ENCODE measurements around the gene BRF1.
"Not testable (repeated sequence)": the region's sequence is repeated elsewhere in the genome, so short reads cannot be mapped to it uniquely, and the experiment has no call there.

The BRF1 gene

GRCh38 chr14:105282098-105282725 is 18.6 kb downstream of the BRF1 start:
- no peak overlapping the region for H3K27ac Mint-ChIP-seq
- no peak overlapping the region for H3K4me3 Mint-ChIP-seq
- H3K36me3 Mint-ChIP-seq (ENCODE audit: low read depth): peaks cover 77% of the 10 kb centered on the region

GRCh38 chr14:105281371-105282097 is 19.3 kb downstream of the BRF1 start:
- no peak overlapping the region for H3K4me3 Mint-ChIP-seq
- H3K9me3 Mint-ChIP-seq: no peaks in the 10 kb centered on the region
- intact Hi-C loops (cut with micrococcal nuclease): no loop called here

More at GRCh38 chr14:105282098-105282725, 18.6 kb downstream of the BRF1 start:
- Mint-ChIP-seq H3K9me3 (no peaks in the 10 kb centered on the region), H3K27me3 (no peaks in the 10 kb centered on the region), H3K4me1 (ENCODE audit: low read depth) (peaks cover 36% of the 10 kb centered on the region)
- intact Hi-C loops (cut with micrococcal nuclease): no loop called here

GRCh38 chr14:105280525-105280924 is 20.3 kb downstream of the BRF1 start:
- peaks cover 20% of the 10 kb centered on the region for H3K4me1 Mint-ChIP-seq (ENCODE audit: low read depth)
- peaks cover 62% of the 10 kb centered on the region for H3K36me3 Mint-ChIP-seq (ENCODE audit: low read depth)
- no peaks in the 10 kb centered on the region for H3K27me3 Mint-ChIP-seq
- H3K4me3 Mint-ChIP-seq: no peak overlapping the region
- intact Hi-C loops (cut with micrococcal nuclease): no loop called here
- H3K27ac Mint-ChIP-seq: no peak overlapping the region
- no peaks in the 10 kb centered on the region for H3K9me3 Mint-ChIP-seq

More at GRCh38 chr14:105281371-105282097, 19.3 kb downstream of the BRF1 start:
- Mint-ChIP-seq H3K36me3 (ENCODE audit: low read depth) (peaks cover 72% of the 10 kb centered on the region), H3K4me1 (ENCODE audit: low read depth) (peaks cover 29% of the 10 kb centered on the region), H3K27ac (no peak overlapping the region), H3K27me3 (no peaks in the 10 kb centered on the region)

GRCh38 chr14:105279642-105280361 is 21.0 kb downstream of the BRF1 start:
- Mint-ChIP-seq H3K36me3 (ENCODE audit: low read depth) (peaks cover 55% of the 10 kb centered on the region), H3K9me3 (no peaks in the 10 kb centered on the region), H3K27me3 (no peaks in the 10 kb centered on the region), H3K4me3 (no peak overlapping the region), H3K27ac (no peak overlapping the region), H3K4me1 (ENCODE audit: low read depth) (peaks cover 14% of the 10 kb centered on the region)
- intact Hi-C loops (cut with micrococcal nuclease): no loop called here

GRCh38 chr14:105277448-105277847 is 23.4 kb downstream of the BRF1 start:
- H3K36me3 Mint-ChIP-seq (ENCODE audit: low read depth): peaks cover 37% of the 10 kb centered on the region
- H3K4me3 Mint-ChIP-seq; H3K27me3 Mint-ChIP-seq; intact Hi-C loops (cut with micrococcal nuclease); H3K9me3 Mint-ChIP-seq; H3K4me1 Mint-ChIP-seq (ENCODE audit: low read depth); H3K27ac Mint-ChIP-seq: not testable (repeated sequence)

- Mint-ChIP-seq H3K36me3 (ENCODE audit: low read depth) (peaks cover 37% of the 10 kb centered on the region), H3K27ac (no peak overlapping the region), H3K27me3 (no peaks in the 10 kb centered on the region), H3K4me1 (ENCODE audit: low read depth) (no peaks in the 10 kb centered on the region), H3K4me3 (no peak overlapping the region), H3K9me3 (no peaks in the 10 kb centered on the region)
- intact Hi-C loops (cut with micrococcal nuclease): no loop called here
These were observed 25.4 kb downstream of the BRF1 start for GRCh38 chr14:105275267-105275946.

- Mint-ChIP-seq H3K27me3 (no peaks in the 10 kb centered on the region), H3K9me3 (no peaks in the 10 kb centered on the region), H3K4me3 (no peak overlapping the region), H3K4me1 (ENCODE audit: low read depth) (no peaks in the 10 kb centered on the region), H3K36me3 (ENCODE audit: low read depth) (peaks cover 34% of the 10 kb centered on the region), H3K27ac (no peak overlapping the region)
- intact Hi-C loops (cut with micrococcal nuclease): no loop called here
These were observed 26.2 kb downstream of the BRF1 start for GRCh38 chr14:105274637-105275036.

- intact Hi-C loops (cut with micrococcal nuclease): no loop called here
- peaks cover 42% of the 10 kb centered on the region for H3K36me3 Mint-ChIP-seq (ENCODE audit: low read depth)
- no peak overlapping the region for H3K4me3 Mint-ChIP-seq
- no peaks in the 10 kb centered on the region for H3K27me3 Mint-ChIP-seq
- H3K4me1 Mint-ChIP-seq (ENCODE audit: low read depth): no peaks in the 10 kb centered on the region
- H3K27ac Mint-ChIP-seq: no peak overlapping the region
- H3K9me3 Mint-ChIP-seq: no peaks in the 10 kb centered on the region
These were observed 27.7 kb downstream of the BRF1 start for GRCh38 chr14:105273062-105273461.

GRCh38 chr14:105272623-105273022 is 28.2 kb downstream of the BRF1 start:
- intact Hi-C loops (cut with micrococcal nuclease): no loop called here

GRCh38 chr14:105271224-105271890 is 29.4 kb downstream of the BRF1 start:
- Mint-ChIP-seq H3K9me3 (no peaks in the 10 kb centered on the region), H3K27ac (no peak overlapping the region), H3K36me3 (ENCODE audit: low read depth) (peaks cover 59% of the 10 kb centered on the region), H3K27me3 (no peaks in the 10 kb centered on the region), H3K4me1 (ENCODE audit: low read depth) (no peaks in the 10 kb centered on the region), H3K4me3 (no peak overlapping the region)
- intact Hi-C loops (cut with micrococcal nuclease): no loop called here

More at GRCh38 chr14:105272623-105273022, 28.2 kb downstream of the BRF1 start:
- no peak overlapping the region for H3K27ac Mint-ChIP-seq
- no peaks in the 10 kb centered on the region for H3K4me1 Mint-ChIP-seq (ENCODE audit: low read depth)
- H3K36me3 Mint-ChIP-seq (ENCODE audit: low read depth): peaks cover 46% of the 10 kb centered on the region
- H3K4me3 Mint-ChIP-seq: no peak overlapping the region
- no peaks in the 10 kb centered on the region for H3K9me3 Mint-ChIP-seq
- H3K27me3 Mint-ChIP-seq: no peaks in the 10 kb centered on the region

- intact Hi-C loops (cut with micrococcal nuclease): no loop called here
- Mint-ChIP-seq H3K27me3 (no peaks in the 10 kb centered on the region), H3K4me1 (ENCODE audit: low read depth) (no peaks in the 10 kb centered on the region), H3K36me3 (ENCODE audit: low read depth) (peaks cover 76% of the 10 kb centered on the region), H3K4me3 (no peak overlapping the region), H3K9me3 (no peaks in the 10 kb centered on the region), H3K27ac (no peak overlapping the region)
These were observed 31.4 kb downstream of the BRF1 start for GRCh38 chr14:105269405-105269804.

- no peaks in the 10 kb centered on the region for H3K27me3 Mint-ChIP-seq
- peaks cover 81% of the 10 kb centered on the region for H3K36me3 Mint-ChIP-seq (ENCODE audit: low read depth)
- no peak overlapping the region for H3K27ac Mint-ChIP-seq
- no peak overlapping the region for H3K4me3 Mint-ChIP-seq
- no peaks in the 10 kb centered on the region for H3K9me3 Mint-ChIP-seq
- intact Hi-C loops (cut with micrococcal nuclease): no loop called here
- H3K4me1 Mint-ChIP-seq (ENCODE audit: low read depth): no peaks in the 10 kb centered on the region
These were observed 32.0 kb downstream of the BRF1 start for GRCh38 chr14:105268736-105269354.

Measured in dendritic cell treated with granulocyte-macrophage colony-stimulating factor and Interleukin-4, amounts not matched to agents 40 ng/mL and 50 ng/mL, for 4 days (primary cell).